ENCODE measurements around the gene BPGM. TPM values are rescaled to one million over a fixed set of nuclear protein-coding genes. Genes with fewer than 3 reads are reported as not detected.
"Not testable (repeated sequence)": the region's sequence is repeated elsewhere in the genome, so short reads cannot be mapped to it uniquely, and the experiment has no call there.

BPGM gene
- total RNA-seq, 1 donor from 2014 or later: 23.7 TPM

GRCh38 chr7:134630893-134631292 is 15.8 kb upstream of the BPGM start:
- intact Hi-C loops (cut with micrococcal nuclease): no loop called here

- intact Hi-C loops (cut with micrococcal nuclease): loop anchor here (2.0 kb wide), 1 partner anchor 313 kb away; no protein-coding TSS in a partner anchor
These were observed 14.6 kb upstream of the BPGM start for GRCh38 chr7:134632052-134632451.

GRCh38 chr7:134632937-134633540 is 13.6 kb upstream of the BPGM start:
- intact Hi-C loops (cut with micrococcal nuclease): loop anchor here (1.0 to 2.0 kb wide), 6 partner anchors 68 to 321 kb away; no protein-coding TSS in a partner anchor

- intact Hi-C loops (cut with micrococcal nuclease): loop anchor here (1.0 to 5.0 kb wide), 5 partner anchors 10 to 535 kb away; partner anchors contain the start of genes AGBL3, BPGM and CYREN
These were observed 10.6 kb upstream of the BPGM start for GRCh38 chr7:134636008-134636449.

GRCh38 chr7:134637441-134637840 is 9.2 kb upstream of the BPGM start:
- intact Hi-C loops (cut with micrococcal nuclease): loop anchor here (2.0 to 5.0 kb wide), 4 partner anchors 35 to 533 kb away; partner anchors contain the start of genes AGBL3 and CYREN

GRCh38 chr7:134637934-134638719 is 8.5 kb upstream of the BPGM start:
- intact Hi-C loops (cut with micrococcal nuclease): loop anchor here (2.0 to 5.0 kb wide), 4 partner anchors 34 to 533 kb away; partner anchors contain the start of genes AGBL3 and CYREN

GRCh38 chr7:134639061-134639460 is 7.6 kb upstream of the BPGM start:
- intact Hi-C loops (cut with micrococcal nuclease): loop anchor here (5.0 kb wide), 1 partner anchor 33 kb away; no protein-coding TSS in a partner anchor

GRCh38 chr7:134639683-134640279 is 6.9 kb upstream of the BPGM start:
- intact Hi-C loops (cut with micrococcal nuclease): loop anchor here (5.0 kb wide), 1 partner anchor 33 kb away; no protein-coding TSS in a partner anchor

GRCh38 chr7:134640842-134641715 is 5.6 kb upstream of the BPGM start:
- intact Hi-C loops (cut with micrococcal nuclease): no loop called here

- intact Hi-C loops (cut with micrococcal nuclease): not testable (repeated sequence)
These were observed 4.7 kb upstream of the BPGM start for GRCh38 chr7:134641981-134642380.

- intact Hi-C loops (cut with micrococcal nuclease): no loop called here
These were observed 3.5 kb upstream of the BPGM start for GRCh38 chr7:134643131-134643530.

- intact Hi-C loops (cut with micrococcal nuclease): no loop called here
These were observed 1.2 kb upstream of the BPGM start for GRCh38 chr7:134645478-134645877.

- intact Hi-C loops (cut with micrococcal nuclease): loop anchor here (1.0 to 2.0 kb wide), 19 partner anchors 10 to 1393 kb away; partner anchors contain the start of genes AGBL3, AKR1B1, CNOT4 and CYREN
These were observed 718 bp upstream of the BPGM start for GRCh38 chr7:134645935-134646334.

- intact Hi-C loops (cut with micrococcal nuclease): no loop called here
These were observed 1.8 kb downstream of the BPGM start for GRCh38 chr7:134648456-134648855.

- intact Hi-C loops (cut with micrococcal nuclease): no loop called here
These were observed 2.6 kb downstream of the BPGM start for GRCh38 chr7:134649226-134649775.

GRCh38 chr7:134651991-134652390 is 5.3 kb downstream of the BPGM start:
- intact Hi-C loops (cut with micrococcal nuclease): no loop called here

GRCh38 chr7:134654104-134654775 is 7.6 kb downstream of the BPGM start:
- intact Hi-C loops (cut with micrococcal nuclease): no loop called here

GRCh38 chr7:134657526-134657925 is 10.9 kb downstream of the BPGM start:
- intact Hi-C loops (cut with micrococcal nuclease): no loop called here

GRCh38 chr7:134660242-134660785 is 13.7 kb downstream of the BPGM start:
- intact Hi-C loops (cut with micrococcal nuclease): no loop called here
